Activated naive CD4-positive, alpha-beta T cell treated with anti-CD3 and anti-CD28 coated beads for 36 hours (primary cell): ENCODE measurements around the gene PRSS57. TPM values are rescaled to one million over a fixed set of nuclear protein-coding genes. Genes with fewer than 3 reads are reported as not detected.

Experiments used
- CTCF ChIA-PET: fragments of 350-600 bp; sonication (Branson Sonifier 250); formaldehyde crosslinking; loops from one replicate; lab custom pipeline; 2021; ENCODE audit warnings: antibody characterized with exemption; lab: Charles Lee
- DNase-seq: peaks from one replicate; pipeline ENCODE4 v3.0.0-alpha.2; 2020
- H3K27ac Mint-ChIP-seq: one replicate; pipeline ENCODE4 v1.8.0; 2021; ENCODE audit warnings: mild to moderate bottlenecking, mixed read lengths
- H3K27me3 Mint-ChIP-seq: one replicate; pipeline ENCODE4 v1.8.0; 2021; ENCODE audit warnings: low read depth, mixed read lengths
- H3K36me3 Mint-ChIP-seq: one replicate; pipeline ENCODE4 v1.8.0; 2021; ENCODE audit warnings: low read depth, mixed read lengths
- H3K4me1 Mint-ChIP-seq: one replicate; pipeline ENCODE4 v1.8.0; 2021; ENCODE audit warnings: low read depth, mixed read lengths
- H3K4me3 Mint-ChIP-seq: one replicate; pipeline ENCODE4 v1.8.0; 2021; ENCODE audit warnings: mild to moderate bottlenecking, moderate library complexity, mixed read lengths
- H3K9me3 Mint-ChIP-seq: one replicate; pipeline ENCODE4 v1.8.0; 2021; ENCODE audit warnings: mixed read lengths
- intact Hi-C: fragments of 100-400 bp; cut with micrococcal nuclease; formaldehyde crosslinking; loops from one replicate; pipeline ENCODE4 v1.15.1; 2023
- total RNA-seq, 2 experiments: library from RNA; stranded (reverse); gene quantifications; one replicate each; pipeline ENCODE4 v1.2.3, GENCODE V29; 2021

PRSS57 gene
- total RNA-seq, 2 experiments from 2014 or later: not detected

- no peaks in the 10 kb centered on the region for H3K9me3 Mint-ChIP-seq
- DNase-seq: peak; percentile 13
- no peaks in the 10 kb centered on the region for H3K27me3 Mint-ChIP-seq
- H3K27ac Mint-ChIP-seq: peak overlapping the region; percentile 98
- intact Hi-C loops: loop anchor here (1.0 to 5.0 kb wide), 9 partner anchors 28 to 746 kb away; partner anchors contain the start of genes CDC34, CIRBP, DAZAP1 and POLRMT
- peaks cover 24% of the 10 kb centered on the region for H3K36me3 Mint-ChIP-seq
- H3K4me3 Mint-ChIP-seq: peak overlapping the region; percentile 99
- CTCF ChIA-PET: interaction anchor here (1.2 kb wide), 1 partner anchor 77 kb away, joined by 3 read pairs; no protein-coding TSS in a partner anchor
- peaks cover 52% of the 10 kb centered on the region for H3K4me1 Mint-ChIP-seq
Observed at GRCh38 chr19:660793-661426, 34.3 kb downstream of the PRSS57 start.

- peak overlapping the region; percentile 99 for H3K4me3 Mint-ChIP-seq
- CTCF ChIA-PET: interaction anchor here (1.2 kb wide), 1 partner anchor 18 kb away, joined by 3 read pairs; no protein-coding TSS in a partner anchor
- peaks cover 56% of the 10 kb centered on the region for H3K4me1 Mint-ChIP-seq
- no peaks in the 10 kb centered on the region for H3K9me3 Mint-ChIP-seq
- H3K36me3 Mint-ChIP-seq: peaks cover 35% of the 10 kb centered on the region
- no peak for DNase-seq
- peak overlapping the region; percentile 98 for H3K27ac Mint-ChIP-seq
- no peaks in the 10 kb centered on the region for H3K27me3 Mint-ChIP-seq
- intact Hi-C loops: no loop called here
Observed at GRCh38 chr19:658916-659839, 36.1 kb downstream of the PRSS57 start.

GRCh38 chr19:658059-658839 is 37.0 kb downstream of the PRSS57 start:
- H3K9me3 Mint-ChIP-seq: no peaks in the 10 kb centered on the region
- peaks cover 37% of the 10 kb centered on the region for H3K36me3 Mint-ChIP-seq
- H3K4me1 Mint-ChIP-seq: peaks cover 49% of the 10 kb centered on the region
- H3K4me3 Mint-ChIP-seq: no peak overlapping the region
- no peaks in the 10 kb centered on the region for H3K27me3 Mint-ChIP-seq
- intact Hi-C loops: no loop called here
- CTCF ChIA-PET: no interaction called here
- peak overlapping the region; percentile 65 for H3K27ac Mint-ChIP-seq
- no peak for DNase-seq

GRCh38 chr19:657611-658010 is 37.6 kb downstream of the PRSS57 start:
- intact Hi-C loops: no loop called here
- no peak for DNase-seq
- no peaks in the 10 kb centered on the region for H3K27me3 Mint-ChIP-seq
- H3K4me3 Mint-ChIP-seq: no peak overlapping the region
- H3K36me3 Mint-ChIP-seq: peaks cover 38% of the 10 kb centered on the region
- H3K9me3 Mint-ChIP-seq: no peaks in the 10 kb centered on the region
- H3K4me1 Mint-ChIP-seq: peaks cover 49% of the 10 kb centered on the region
- CTCF ChIA-PET: no interaction called here
- peak overlapping the region; percentile 24 for H3K27ac Mint-ChIP-seq

GRCh38 chr19:656751-657559 is 38.3 kb downstream of the PRSS57 start:
- intact Hi-C loops: no loop called here
- Mint-ChIP-seq H3K36me3 (peaks cover 38% of the 10 kb centered on the region), H3K4me1 (peaks cover 49% of the 10 kb centered on the region), H3K4me3 (no peak overlapping the region), H3K9me3 (no peaks in the 10 kb centered on the region), H3K27me3 (no peaks in the 10 kb centered on the region), H3K27ac (no peak overlapping the region)
- CTCF ChIA-PET: no interaction called here
- no peak for DNase-seq

GRCh38 chr19:655691-656090 is 39.6 kb downstream of the PRSS57 start:
- no peak for DNase-seq
- H3K36me3 Mint-ChIP-seq: peaks cover 29% of the 10 kb centered on the region
- no peaks in the 10 kb centered on the region for H3K9me3 Mint-ChIP-seq
- peak overlapping the region; percentile 59 for H3K27ac Mint-ChIP-seq
- CTCF ChIA-PET: interaction anchor here (0.6 kb wide), 1 partner anchor 26 kb away, joined by 6 read pairs; no protein-coding TSS in a partner anchor
- H3K27me3 Mint-ChIP-seq: no peaks in the 10 kb centered on the region
- H3K4me3 Mint-ChIP-seq: no peak overlapping the region
- peaks cover 47% of the 10 kb centered on the region for H3K4me1 Mint-ChIP-seq
- intact Hi-C loops: no loop called here

- DNase-seq: no peak
- CTCF ChIA-PET: no interaction called here
- Mint-ChIP-seq H3K4me1 (peaks cover 26% of the 10 kb centered on the region), H3K4me3 (no peak overlapping the region), H3K27ac (no peak overlapping the region), H3K36me3 (peaks cover 21% of the 10 kb centered on the region), H3K27me3 (no peaks in the 10 kb centered on the region), H3K9me3 (no peaks in the 10 kb centered on the region)
- intact Hi-C loops: no loop called here
Observed at GRCh38 chr19:653425-653824, 41.8 kb downstream of the PRSS57 start.

GRCh38 chr19:652467-653389 is 42.5 kb downstream of the PRSS57 start:
- no peak for DNase-seq
- no peak overlapping the region for H3K27ac Mint-ChIP-seq
- H3K9me3 Mint-ChIP-seq: no peaks in the 10 kb centered on the region
- CTCF ChIA-PET: no interaction called here
- peaks cover 22% of the 10 kb centered on the region for H3K36me3 Mint-ChIP-seq
- H3K4me3 Mint-ChIP-seq: no peak overlapping the region
- H3K4me1 Mint-ChIP-seq: peaks cover 24% of the 10 kb centered on the region
- no peaks in the 10 kb centered on the region for H3K27me3 Mint-ChIP-seq
- intact Hi-C loops: no loop called here

GRCh38 chr19:651991-652390 is 43.3 kb downstream of the PRSS57 start:
- no peaks in the 10 kb centered on the region for H3K9me3 Mint-ChIP-seq
- peaks cover 22% of the 10 kb centered on the region for H3K36me3 Mint-ChIP-seq
- DNase-seq: no peak
- no peaks in the 10 kb centered on the region for H3K27me3 Mint-ChIP-seq
- H3K27ac Mint-ChIP-seq: no peak overlapping the region
- peaks cover 18% of the 10 kb centered on the region for H3K4me1 Mint-ChIP-seq
- H3K4me3 Mint-ChIP-seq: no peak overlapping the region
- intact Hi-C loops: no loop called here
- CTCF ChIA-PET: no interaction called here

GRCh38 chr19:651114-651818 is 44.0 kb downstream of the PRSS57 start:
- H3K36me3 Mint-ChIP-seq: peaks cover 23% of the 10 kb centered on the region
- no peak for DNase-seq
- H3K27me3 Mint-ChIP-seq: no peaks in the 10 kb centered on the region
- intact Hi-C loops: no loop called here
- no peak overlapping the region for H3K27ac Mint-ChIP-seq
- H3K4me1 Mint-ChIP-seq: peaks cover 15% of the 10 kb centered on the region
- CTCF ChIA-PET: no interaction called here
- no peak overlapping the region for H3K4me3 Mint-ChIP-seq
- H3K9me3 Mint-ChIP-seq: no peaks in the 10 kb centered on the region
